Measurements from ENCODE around the gene FRMD7. TPM values are rescaled to one million over a fixed set of nuclear protein-coding genes. Genes with fewer than 3 reads are reported as not detected.
"Not testable (repeated sequence)": the region's sequence is repeated elsewhere in the genome, so short reads cannot be mapped to it uniquely, and the experiment has no call there.

Gene FRMD7
- total and polyA plus RNA-seq, 2 of the 4 experiments (the other 2 are of a cell fraction) = not detected

DNA sequence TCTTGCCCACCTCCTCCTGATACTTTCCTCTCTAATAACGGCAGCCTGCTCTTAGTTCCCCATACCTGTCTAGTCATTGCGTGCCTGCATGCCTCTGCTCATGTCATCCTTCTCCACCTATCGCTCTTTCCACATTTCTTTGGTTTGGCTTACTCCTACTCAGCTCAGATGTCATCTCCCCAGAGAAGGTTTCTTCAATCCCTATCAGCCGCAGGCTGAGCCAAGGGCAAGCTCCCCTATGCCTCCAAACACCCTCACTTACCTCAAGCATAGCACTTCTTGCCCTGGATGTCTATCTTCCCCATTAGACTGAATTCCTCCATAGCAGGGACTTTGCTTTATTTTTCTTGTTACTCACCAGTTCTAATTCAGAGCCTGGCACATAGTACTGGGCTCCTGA, 26.6 kb downstream of the FRMD7 start:
- Histone ChIP-seq H2AK9ac (replicated peaks; ENCODE audit: low read depth, low read length, poor library complexity) (no peak overlapping the region), H4K20me1 (ENCODE audit: insufficient read depth, low read length) (no peaks in the 10 kb centered on the region), H3K4me2 (ENCODE audit: low read depth, low read length) (no peak overlapping the region), H2AK5ac (ENCODE audit: low read depth, low read length) (no peak overlapping the region), H2BK20ac (ENCODE audit: low read depth, low read length) (no peak overlapping the region), H3K9ac (ENCODE audit: low read depth, low read length) (no peak overlapping the region), H3K36me3 (ENCODE audit: control insufficient read depth, insufficient read depth, low read length) (no peaks in the 10 kb centered on the region), H4K8ac (ENCODE audit: low read depth in 2 of 2, low read length in 2 of 2) (no peak overlapping the region), H3K18ac (ENCODE audit: low read depth, low read length) (no peak overlapping the region), H3K4me1 (ENCODE audit: control insufficient read depth, insufficient read depth, low read length) (no peaks in the 10 kb centered on the region), H3K56ac (ENCODE audit: extremely low read depth, insufficient read depth, low read length) (no peak overlapping the region), H3K9me3 (ENCODE audit: control insufficient read depth, insufficient read depth, low read length) (no peaks in the 10 kb centered on the region), H4K91ac (ENCODE audit: insufficient read depth, low read depth, low read length) (no peak overlapping the region), H3K27ac (ENCODE audit: insufficient read depth, low read length) (no peak overlapping the region), H3K79me1 (ENCODE audit: low read depth in 1 of 2, low read length in 2 of 2) (no peaks in the 10 kb centered on the region), H3K14ac (replicated peaks; ENCODE audit: low read depth, low read length) (no peak overlapping the region), H3K27me3 (ENCODE audit: control insufficient read depth, insufficient read depth, low read length) (no peaks in the 10 kb centered on the region; the same call in none of the 2 replicates), H2AFZ (replicated peaks; ENCODE audit: low read length, poor library complexity) (no peak overlapping the region), H3K23ac (ENCODE audit: low read depth, low read length) (no peak overlapping the region), H3K4me3 (ENCODE audit: insufficient read depth, low read depth, low read length) (no peak overlapping the region), H2BK15ac (ENCODE audit: low read depth, low read length) (no peak overlapping the region), H2BK5ac (ENCODE audit: low read depth, low read length, poor library complexity, severe bottlenecking) (no peak overlapping the region), H3K4ac (ENCODE audit: low read depth, low read length) (no peak overlapping the region), H3K9me1 (ENCODE audit: insufficient read depth, low read length) (no peaks in the 10 kb centered on the region), H2BK120ac (ENCODE audit: low read depth, low read length) (no peak overlapping the region), H4K5ac (ENCODE audit: low read depth, low read length) (no peak overlapping the region)
- ChIA-PET POLR2A (ENCODE audit: unreplicated experiment) (no interaction called here), CTCF (interaction anchor here (0.6 kb wide), 1 partner anchor 9 kb away, joined by 3 read pairs; no protein-coding TSS in a partner anchor)
- DNase-seq (no peak), ATAC-seq (ENCODE audit: low read depth) (no peak)
- intact Hi-C loops (cut with micrococcal nuclease) (no loop called here), dilution Hi-C loops (cut with HindIII; ENCODE audit: low sequenced_read_pairs, unreplicated experiment) (no loop called here), in situ Hi-C loops (cut with MboI; ENCODE audit: low sequenced_read_pairs) (no loop called here)
- BruUV-seq (replicated peaks) = no TSS peak
- no peak for TF ChIP-seq NFE2L2 (IDR thresholded peaks at IDR 0.05; ENCODE audit: low read depth, low read length)
- WGBS, 2 experiments (ENCODE audit: extremely low coverage in 2 of 2, insufficient read length in 1 of 2) = 40% methylated on average over 2 of the region's 4 CpGs; no CpG with 5 or more reads in 1 of the 2 experiments

DNA sequence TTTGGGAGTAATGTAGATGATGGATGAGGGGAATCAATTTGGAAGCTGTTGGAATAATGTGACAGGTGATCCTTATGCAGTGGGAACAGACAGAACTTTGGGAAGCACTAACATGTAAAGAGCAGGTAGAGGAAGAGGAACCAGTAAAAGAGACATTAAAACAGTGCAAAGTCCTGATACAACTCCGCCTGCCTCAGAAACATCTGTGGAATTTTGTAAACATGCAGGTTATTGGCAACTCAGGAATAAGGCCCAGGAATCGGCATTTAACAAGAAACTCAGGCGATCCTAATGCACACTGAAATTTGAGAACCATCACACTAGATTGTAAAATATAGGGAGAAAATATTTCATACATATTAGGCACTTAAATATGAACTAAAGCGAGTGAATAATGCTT, 29.1 kb downstream of the FRMD7 start:
- H3K56ac ChIP-seq (ENCODE audit: extremely low read depth, insufficient read depth, low read length); H3K9ac ChIP-seq (ENCODE audit: low read depth, low read length); H2BK5ac ChIP-seq (ENCODE audit: low read depth, low read length, poor library complexity, severe bottlenecking); H4K5ac ChIP-seq (ENCODE audit: low read depth, low read length); H3K79me1 ChIP-seq (ENCODE audit: low read depth in 1 of 2, low read length in 2 of 2); intact Hi-C loops (cut with micrococcal nuclease); ATAC-seq (ENCODE audit: low read depth); H4K8ac ChIP-seq (ENCODE audit: low read depth in 2 of 2, low read length in 2 of 2); H2AK5ac ChIP-seq (ENCODE audit: low read depth, low read length); H3K18ac ChIP-seq (ENCODE audit: low read depth, low read length); H3K27me3 ChIP-seq (ENCODE audit: control insufficient read depth, insufficient read depth, low read length); H2AFZ ChIP-seq (replicated peaks; ENCODE audit: low read length, poor library complexity); H2AK9ac ChIP-seq (replicated peaks; ENCODE audit: low read depth, low read length, poor library complexity); H4K20me1 ChIP-seq (ENCODE audit: insufficient read depth, low read length); H3K27ac ChIP-seq (ENCODE audit: insufficient read depth, low read length); H3K4ac ChIP-seq (ENCODE audit: low read depth, low read length); H4K91ac ChIP-seq (ENCODE audit: insufficient read depth, low read depth, low read length); H3K4me2 ChIP-seq (ENCODE audit: low read depth, low read length); BruUV-seq (replicated peaks); H2BK15ac ChIP-seq (ENCODE audit: low read depth, low read length); H3K23ac ChIP-seq (ENCODE audit: low read depth, low read length); dilution Hi-C loops (cut with HindIII; ENCODE audit: low sequenced_read_pairs, unreplicated experiment); POLR2A ChIA-PET (ENCODE audit: unreplicated experiment); H3K4me3 ChIP-seq (ENCODE audit: insufficient read depth, low read depth, low read length); H2BK120ac ChIP-seq (ENCODE audit: low read depth, low read length); H3K9me1 ChIP-seq (ENCODE audit: insufficient read depth, low read length); DNase-seq; H3K14ac ChIP-seq (replicated peaks; ENCODE audit: low read depth, low read length); H3K36me3 ChIP-seq (ENCODE audit: control insufficient read depth, insufficient read depth, low read length); CTCF ChIA-PET; H2BK20ac ChIP-seq (ENCODE audit: low read depth, low read length); in situ Hi-C loops (cut with MboI; ENCODE audit: low sequenced_read_pairs); H3K9me3 ChIP-seq (ENCODE audit: control insufficient read depth, insufficient read depth, low read length); H3K4me1 ChIP-seq (ENCODE audit: control insufficient read depth, insufficient read depth, low read length): not testable (repeated sequence)
- no CpG with 5 or more reads among the region's 4 CpGs for WGBS, 2 experiments (ENCODE audit: extremely low coverage in 2 of 2, insufficient read length in 1 of 2)

All from IMR-90 (cell line).